ENCODE measurements around the gene CLEC17A.
A peak's percentile ranks its signal among the peaks of the same experiment; 100 is the strongest.
"Not testable (repeated sequence)": the region's sequence is repeated elsewhere in the genome, so short reads cannot be mapped to it uniquely, and the experiment has no call there.

CLEC17A gene

DNA sequence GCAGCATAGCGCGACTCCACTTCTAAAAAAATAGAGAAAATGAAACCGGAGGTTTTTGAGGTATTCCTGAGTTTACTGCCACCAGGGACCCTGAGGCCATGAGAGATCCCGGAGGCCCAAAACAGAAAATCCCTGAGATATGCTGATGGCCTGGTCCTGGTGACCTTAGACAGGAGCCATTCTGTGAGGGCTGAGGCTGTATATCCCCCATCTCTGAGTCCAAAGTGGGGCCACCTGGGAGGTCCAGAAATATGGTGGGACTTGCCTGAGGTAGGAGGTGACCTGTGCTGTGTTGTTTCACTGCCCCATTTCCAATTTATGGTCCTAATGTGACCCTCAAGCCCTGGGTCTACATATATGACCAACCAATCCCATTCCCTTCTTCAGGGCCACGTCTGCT, 1.5 kb downstream of the CLEC17A start:
- DNase-seq = not testable (repeated sequence)

DNA sequence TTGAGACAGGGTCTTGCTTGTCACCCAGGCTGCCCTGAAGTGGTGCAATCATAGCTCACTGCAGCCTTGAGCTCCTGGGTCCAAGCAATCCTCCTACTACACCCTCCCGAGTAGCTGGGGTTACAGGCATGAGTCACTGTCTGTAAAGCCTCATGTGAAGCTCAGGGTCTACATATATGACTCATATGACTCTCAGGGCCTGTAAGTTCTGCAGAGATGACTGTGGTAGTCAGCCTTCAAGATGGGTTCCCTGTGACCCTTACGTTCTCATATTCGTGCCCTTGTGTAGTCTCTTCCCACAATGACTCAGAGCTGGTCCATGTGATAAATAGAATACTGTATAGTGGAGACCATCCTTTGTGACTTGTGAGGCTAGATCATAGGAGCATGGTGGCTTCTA, 2.3 kb downstream of the CLEC17A start:
- peak in 1 of 2 donors; percentile 42 for DNase-seq

DNA sequence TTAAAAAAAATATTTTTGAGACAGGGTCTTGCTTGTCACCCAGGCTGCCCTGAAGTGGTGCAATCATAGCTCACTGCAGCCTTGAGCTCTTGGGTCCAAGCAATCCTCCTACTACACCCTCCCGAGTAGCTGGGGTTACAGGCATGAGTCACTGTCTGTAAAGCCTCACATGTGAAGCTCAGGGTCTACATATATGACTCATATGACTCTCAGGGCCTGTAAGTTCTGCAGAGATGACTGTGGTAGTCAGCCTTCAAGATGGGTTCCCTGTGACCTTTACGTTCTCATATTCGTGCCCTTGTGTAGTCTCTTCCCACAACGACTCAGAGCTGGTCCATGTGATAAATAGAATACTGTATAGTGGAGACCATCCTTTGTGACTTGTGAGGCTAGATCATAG, 6.5 kb downstream of the CLEC17A start:
- DNase-seq = not testable (repeated sequence)

DNA sequence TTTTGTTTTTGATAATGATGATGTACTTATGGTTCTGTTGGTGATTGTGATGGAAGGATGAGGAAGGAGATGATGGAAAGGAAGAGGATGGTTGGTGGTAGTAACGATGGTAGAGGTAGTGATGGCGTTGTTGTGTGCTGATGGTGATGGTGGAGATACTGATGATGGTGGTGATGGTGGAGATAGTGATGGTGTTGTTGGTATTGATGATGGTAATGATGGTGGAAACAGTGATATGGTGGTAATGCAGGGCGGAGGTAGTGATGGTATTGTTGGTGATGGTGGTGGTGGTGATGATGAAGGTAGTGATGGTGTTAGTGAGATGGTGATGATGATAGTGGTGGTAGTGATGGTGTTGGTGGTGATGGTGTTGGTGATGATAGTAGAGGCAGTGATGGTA, 12.7 kb downstream of the CLEC17A start:
- no peak for DNase-seq

DNA sequence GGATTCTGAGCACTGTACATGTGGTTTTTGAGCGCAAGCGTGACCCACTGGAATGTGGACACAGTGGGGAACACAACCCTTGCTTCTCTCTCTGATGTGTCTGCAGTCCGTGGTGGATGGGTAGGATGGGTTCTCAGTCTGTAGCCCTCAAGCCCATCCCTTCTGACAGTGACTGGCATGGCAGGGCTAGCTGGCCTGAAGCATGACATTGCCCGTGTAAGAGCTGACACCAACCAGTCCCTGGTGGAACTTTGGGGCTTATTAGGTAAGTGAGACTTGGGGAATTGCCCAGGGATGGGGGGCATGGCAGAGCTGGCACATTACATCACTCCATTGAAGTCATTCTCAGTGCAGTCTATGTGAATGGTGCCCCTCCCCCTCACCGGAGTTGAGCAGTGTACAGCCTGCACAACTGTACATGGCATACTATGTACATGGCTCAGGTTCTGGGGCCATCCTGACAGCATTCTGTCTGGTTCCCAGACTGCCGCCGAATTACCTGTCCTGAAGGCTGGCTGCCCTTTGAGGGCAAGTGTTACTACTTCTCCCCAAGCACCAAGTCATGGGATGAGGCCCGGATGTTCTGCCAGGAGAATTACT, 16.8 kb downstream of the CLEC17A start:
- no peak for DNase-seq

DNA sequence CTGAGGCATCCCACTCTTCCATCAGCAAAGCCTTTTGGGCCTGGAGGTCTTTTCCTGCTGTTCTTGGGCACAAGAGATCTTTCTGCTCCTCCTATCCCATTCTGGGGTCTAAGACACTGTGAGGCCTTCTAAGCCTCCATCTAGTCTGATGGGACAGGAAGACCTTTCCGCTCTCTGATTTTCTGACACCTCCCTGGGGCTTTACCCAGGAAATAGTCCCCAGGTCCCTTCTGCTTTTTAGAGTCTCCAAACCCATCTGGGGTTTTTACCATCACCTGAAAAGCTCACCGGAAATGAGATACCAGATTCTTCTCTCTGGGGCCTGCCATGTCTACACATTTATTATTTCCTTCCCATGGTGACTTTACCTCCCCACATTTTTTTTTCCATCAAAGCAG, 21.1 kb downstream of the CLEC17A start:
- peak in 1 of 2 donors; percentile 45 for DNase-seq

DNA sequence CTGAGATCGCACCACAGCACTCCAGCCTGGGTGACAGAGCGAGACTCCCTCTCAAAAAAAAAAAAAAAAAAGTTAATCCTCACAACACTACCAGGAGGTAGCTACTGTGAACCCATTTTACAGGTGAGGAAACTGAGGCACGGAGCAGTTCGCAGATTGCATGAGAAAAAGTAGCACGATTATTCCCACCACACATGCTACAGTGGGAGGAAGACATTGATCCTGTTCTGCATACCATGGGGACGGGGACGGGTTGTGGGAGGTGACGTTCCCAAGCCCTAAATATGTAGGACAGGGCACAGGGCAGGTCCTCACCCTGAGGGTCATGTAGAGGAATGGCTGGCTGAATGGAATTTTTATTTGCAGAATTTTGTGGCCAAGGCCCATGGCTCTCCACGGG, 23.7 kb downstream of the CLEC17A start:
- no peak for DNase-seq

DNA sequence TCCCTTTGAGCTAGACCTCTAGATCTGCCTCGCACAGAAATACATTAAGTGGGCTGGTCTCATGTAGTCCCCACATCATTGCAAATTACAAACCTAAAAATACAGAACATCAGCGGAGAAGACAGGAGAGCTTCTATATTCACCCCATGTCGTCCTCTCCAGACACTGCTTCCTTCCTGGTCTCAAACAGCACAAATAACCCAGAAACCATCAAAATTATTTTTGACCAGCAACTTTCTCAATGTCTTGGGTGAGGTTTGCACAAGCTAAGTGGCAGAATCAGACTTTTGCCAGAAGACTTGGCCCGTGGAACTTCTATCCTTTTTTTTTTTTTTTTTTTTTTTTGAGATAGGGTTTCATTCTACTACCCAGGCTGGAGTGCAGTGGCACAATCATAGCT, 28.2 kb downstream of the CLEC17A start:
- no peak for DNase-seq

DNA sequence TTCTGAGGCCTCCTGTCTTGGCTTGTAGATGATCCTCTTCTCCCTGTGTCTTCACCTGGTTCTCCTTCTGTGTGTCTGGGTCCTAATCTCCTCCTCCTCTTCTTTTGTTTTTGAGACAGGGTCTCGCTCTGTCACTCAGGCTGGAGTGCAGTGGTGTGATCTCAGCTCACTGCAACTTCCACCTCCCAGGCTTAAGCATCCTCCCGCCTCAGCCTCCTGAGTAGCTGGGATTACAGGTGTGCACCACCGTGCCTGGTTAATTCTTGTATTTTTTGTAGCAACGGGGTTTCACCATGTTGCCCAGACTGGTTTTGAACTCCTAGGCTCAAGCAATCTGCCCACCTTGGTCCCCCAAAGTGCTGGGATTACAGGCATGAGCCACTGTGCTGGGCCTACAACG, 29.4 kb downstream of the CLEC17A start:
- DNase-seq = not testable (repeated sequence)

DNA sequence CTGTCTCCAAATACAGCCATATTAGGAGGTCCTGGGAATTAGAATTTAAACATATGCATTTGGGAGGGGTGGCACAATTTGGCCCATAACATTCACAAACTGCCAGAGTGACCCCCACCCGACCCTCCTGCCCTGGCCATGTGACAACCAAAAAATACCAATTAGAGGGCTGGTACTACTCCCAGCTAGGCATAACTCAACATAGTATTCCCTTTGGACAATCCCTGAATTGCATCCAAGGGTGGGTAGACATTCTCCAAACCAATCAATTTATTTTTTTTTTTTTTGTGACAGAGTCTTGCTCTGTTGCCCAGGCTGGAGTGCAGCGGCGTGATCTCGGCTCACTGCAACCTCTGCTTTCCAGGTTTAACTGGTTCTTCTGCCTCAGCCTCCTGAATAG, 29.8 kb downstream of the CLEC17A start:
- no peak for DNase-seq

DNA sequence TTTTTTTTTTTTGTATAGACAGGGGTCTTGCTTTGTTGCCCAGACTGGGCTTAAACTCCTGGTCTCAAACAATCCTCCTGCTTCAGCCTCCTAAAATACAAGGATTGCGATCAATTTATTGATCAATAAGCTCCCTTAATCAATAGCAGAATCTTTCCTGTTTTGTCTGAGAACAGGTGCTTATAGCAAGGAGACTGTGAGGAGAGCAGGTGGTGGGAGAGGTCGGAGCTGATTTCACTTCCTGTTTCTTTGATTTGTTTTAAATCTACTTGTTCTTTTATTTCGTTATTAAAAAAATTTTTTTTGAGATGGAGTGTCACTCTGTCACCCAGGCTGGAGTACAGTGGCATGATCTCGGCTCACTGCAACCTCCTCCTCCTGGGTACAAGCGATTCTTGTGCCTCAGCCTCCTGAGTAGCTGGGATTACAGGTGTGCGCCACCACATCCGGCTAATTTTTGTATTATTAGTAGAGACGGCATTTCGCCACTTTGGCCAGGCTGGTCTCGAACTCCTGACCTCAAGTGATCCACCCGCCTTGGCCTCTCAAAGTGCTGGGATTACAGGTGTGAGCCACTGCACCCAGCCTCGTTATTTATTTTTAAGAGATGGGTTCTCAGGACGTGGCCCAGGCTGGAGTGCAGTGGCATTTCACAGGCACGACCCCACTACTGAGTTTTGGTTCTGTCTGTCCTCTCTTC, 30.7 kb downstream of the CLEC17A start:
- peak in 1 of 2 donors; percentile 20 for DNase-seq

DNA sequence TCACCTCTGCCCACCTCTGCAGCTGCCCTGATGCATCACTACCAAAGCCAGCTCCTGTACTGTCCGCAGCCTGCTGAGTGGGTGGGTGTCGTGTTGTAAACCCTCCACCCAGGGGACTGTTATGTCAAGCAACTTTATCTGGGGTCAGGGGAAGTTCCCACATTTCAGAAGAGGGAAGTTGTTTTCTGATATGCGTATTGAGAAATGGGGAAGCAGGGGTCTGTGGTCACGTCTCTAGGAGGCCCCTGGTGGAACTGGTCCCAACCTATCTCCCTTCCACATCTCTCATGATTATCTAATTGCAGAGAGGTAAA, 31.2 kb downstream of the CLEC17A start:
- peak; percentile 19 to 67 for DNase-seq

DNA sequence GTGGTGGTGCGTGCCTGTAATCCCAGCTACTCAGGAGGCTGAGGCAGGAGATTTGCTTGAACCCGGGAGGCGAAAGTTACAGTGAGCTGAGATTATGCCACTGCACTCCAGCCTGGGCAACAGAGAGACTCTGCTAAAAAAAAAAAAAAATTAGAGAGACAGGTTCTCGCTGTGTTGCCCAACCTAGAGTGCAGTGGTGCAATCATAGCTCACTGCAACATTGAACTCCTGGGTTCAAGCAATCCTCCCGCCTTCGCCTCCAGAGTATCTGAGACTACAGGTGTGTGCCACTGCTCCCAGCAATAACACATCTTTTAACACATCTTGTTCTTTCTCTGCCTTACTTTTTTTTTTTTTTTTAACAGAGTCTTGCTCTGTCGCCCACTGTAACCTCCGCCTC, 32.7 kb downstream of the CLEC17A start:
- DNase-seq = no peak

DNA sequence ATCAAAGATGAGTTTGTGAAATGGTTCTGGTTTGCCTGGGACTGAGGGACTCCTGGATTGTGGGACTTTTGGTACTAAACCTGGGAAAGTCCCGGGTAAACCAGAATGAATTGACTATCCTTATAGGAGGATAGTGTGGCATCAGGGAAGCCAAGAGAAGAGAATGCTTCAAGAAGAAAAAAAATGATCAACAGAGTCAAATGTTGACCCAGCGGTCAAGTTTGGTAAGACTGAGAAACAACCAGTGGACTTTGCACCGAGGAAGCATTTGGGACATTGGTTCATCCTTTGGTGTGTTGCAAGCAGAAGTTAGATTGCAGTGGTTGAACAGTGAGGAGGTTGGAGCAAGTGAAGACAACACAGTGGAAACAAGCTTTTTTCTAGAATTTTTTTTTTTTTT, 33.5 kb downstream of the CLEC17A start:
- DNase-seq = peak in 1 of 2 donors; percentile 13

DNA sequence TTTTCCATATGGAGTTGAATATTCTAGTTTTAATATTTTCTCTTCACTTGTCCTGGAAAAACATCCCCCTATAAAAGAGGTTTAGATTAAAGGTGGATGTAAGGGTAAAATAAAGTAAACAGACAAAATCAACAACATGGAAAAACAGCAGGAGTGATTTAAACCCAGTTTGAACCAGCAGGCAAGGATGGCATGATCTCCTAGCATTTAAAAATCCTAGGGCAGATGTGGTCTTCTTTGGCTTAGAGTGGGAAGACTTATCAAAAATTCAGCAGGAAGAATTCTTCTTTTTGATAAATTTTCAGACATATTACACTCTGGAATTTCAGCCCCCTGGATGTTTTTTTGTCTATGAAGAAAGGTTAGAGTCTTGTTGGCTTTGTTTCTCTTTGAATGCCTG, 36.5 kb downstream of the CLEC17A start:
- DNase-seq = no peak

DNA sequence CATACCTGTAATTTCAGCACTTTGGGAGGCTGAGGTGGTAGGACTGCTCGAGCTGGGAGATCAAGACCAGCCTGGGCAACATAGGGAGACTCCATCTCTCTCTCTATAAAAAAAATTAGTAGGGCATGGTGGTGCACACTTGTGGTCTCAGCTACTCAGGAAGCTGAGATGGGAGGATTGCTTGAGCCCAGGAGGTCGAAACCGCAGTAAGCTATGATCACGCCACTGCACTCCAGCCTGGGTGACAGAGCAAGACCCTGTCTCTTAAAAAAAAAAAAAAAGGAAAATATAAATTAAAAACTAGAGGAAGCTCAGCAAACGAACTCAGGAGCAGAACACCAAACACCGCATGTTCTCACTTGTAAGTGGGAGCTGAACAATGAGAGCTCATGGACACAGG, 41.6 kb downstream of the CLEC17A start:
- DNase-seq = not testable (repeated sequence)

DNA sequence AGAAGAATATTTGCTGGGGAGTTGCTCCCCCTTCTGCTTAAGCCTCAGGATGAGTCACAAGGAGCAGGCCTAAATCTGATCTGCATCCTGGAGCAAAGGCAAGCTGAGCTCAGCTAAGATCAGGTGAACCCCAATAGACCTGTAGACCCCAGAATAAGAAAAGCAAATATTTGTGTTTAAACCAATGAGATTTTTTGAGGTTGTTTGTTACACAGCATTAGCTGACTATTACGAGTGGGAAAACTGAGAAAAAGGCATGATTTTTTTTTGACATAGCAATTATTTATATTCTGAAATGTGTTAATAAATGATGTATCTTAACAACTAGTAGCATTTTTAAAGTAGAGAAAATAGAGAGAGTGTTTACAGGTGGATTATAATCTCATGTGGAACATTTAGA, 46.7 kb downstream of the CLEC17A start:
- no peak for DNase-seq

DNA sequence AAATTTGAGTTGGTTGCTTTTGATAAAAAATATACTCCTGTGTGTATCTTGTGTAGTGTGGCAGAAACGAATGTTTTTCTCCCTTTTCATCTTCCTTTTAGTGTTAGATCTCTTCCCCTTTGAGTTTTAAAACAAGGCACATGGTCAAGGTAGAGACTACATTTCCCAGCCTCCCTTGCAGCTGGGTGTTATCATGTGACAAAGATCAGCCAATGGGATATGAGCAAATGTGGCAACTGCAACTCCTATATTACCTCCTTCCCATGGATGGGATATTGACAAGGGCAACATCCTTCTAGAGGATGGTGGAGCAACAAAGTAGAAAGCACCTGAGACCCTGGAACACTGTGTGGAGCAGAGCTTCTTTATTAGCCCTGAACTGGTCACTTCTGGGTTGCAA, 49.4 kb downstream of the CLEC17A start:
- DNase-seq = peak; percentile 30 to 32

DNA sequence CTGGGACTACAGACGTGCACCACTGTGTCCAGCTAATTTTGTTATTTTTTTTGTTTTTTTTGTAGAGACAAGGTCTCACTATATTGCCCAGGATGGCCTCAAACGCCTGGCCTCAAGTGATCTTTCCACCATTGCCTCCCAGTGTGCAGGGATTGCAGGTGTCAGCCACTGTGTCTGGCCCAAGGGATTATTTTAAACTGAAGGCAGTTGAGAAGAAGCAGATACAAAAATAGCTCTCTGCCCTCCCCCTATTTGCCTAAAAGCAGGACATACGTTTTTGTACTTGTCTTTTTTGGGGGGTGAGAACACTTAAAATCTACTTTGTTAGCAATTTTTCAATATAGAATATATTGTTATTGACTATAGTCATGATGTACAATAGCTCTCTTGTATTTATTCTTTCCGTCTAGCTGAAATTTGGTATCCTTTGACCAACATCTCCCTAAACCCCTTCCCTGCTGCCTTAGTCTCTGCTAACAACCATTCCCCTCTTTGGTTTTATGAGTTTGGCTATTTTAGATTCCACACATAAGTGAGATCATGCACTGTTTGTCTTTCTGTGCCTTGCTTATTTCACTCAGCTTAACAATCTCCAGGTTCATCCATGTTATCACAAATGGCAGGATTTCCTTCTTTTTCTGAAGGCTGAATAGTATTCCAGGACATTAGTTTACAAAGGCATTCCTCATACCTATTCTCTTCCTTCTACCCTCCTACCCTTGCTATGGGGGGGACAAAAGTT, 56.8 kb downstream of the CLEC17A start:
- DNase-seq = no peak

DNA sequence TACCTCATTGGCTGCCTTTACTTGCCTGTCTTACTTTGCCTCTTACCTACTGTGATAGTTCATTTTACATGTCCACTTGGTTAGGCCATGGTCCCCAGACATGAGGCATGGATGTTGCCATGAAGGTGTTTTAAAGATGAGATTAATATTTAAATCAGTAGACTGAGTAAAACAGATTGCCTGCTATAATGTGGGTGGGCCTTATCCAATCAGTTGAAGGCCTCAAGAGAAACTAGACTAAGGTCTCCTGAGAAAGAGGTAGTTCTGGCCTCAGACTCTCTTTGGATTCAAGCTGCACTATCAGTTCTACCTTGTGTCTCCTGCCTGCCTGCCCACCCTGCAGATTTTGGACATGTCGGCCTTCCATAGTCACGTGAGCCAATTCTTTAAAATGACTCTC, 65.6 kb downstream of the CLEC17A start:
- DNase-seq = no peak

DNA sequence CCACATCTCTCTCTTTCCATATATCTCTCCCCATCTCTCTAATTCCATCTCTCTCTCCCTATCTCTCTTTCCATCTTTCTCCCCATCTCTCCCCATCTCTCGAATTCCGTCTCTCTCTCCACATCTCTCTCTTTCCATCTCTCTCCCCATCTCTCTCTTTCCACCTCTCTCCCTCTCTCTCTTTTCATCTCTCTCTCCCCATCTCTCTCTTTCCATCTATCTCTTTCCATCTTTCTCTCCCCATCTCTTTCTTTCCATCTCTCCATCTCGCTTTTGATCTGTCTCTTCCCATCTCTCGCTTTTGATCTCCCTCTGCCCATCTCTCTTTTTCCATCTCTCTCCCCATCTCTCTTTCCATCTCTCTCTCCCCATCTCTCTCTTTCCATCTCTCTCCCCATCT, 66.1 kb downstream of the CLEC17A start:
- DNase-seq = no peak

DNA sequence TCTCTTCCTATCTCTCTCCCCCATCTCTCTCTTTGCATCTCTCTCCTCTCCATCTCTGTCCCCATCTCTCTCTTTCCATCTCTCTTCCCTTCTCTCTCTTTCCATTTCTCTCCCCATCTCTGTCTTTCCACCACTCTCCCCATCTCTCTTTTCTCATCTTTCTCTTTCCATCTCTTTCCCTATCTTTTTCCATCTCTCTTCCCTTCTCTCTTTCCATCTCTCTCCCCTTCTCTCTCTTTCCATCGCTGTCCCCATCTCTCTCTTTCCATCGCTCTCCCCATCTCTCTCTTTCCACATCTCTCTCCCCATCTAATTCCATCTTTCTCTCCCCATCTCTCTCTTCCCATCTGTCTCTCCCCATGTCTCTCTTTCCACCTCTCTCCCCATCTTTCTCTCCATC, 67.3 kb downstream of the CLEC17A start:
- DNase-seq = no peak

DNA sequence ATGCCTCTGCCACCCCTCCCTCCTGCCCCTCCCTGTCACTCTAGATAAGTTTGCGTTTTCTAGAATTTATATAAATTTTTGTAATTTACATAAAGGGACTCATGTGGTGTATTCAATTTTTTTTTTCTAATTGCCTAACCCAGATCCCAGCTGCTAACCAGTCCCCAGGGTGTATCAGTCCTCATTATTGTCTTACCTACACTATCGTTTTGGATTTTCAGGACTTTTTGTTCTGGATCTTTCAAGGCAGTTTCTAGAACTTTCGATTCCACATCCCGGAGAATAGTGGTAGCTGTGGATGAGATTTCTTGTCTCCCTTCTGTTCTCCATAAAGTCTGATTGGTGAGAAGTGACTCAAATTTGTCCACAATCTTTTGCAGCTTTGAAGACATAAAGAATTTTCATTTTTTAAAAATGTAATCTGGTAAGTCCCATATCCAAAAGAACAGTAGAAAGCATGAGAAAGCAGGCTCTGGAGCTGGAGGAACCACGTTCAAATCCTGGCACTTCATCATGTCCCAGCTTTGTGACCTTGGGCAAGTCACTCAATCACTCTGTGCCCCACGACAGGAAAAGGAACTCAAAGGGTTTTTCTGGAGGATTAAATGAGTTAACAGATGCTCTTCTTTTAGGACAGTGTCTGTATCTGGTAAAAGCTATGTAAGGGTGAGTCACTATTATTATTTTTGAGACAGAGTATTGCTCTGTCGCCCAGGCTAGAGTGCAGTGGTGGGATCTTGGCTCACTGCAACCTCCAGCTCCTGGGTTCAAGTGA, 72.1 kb downstream of the CLEC17A start:
- no peak for DNase-seq

DNA sequence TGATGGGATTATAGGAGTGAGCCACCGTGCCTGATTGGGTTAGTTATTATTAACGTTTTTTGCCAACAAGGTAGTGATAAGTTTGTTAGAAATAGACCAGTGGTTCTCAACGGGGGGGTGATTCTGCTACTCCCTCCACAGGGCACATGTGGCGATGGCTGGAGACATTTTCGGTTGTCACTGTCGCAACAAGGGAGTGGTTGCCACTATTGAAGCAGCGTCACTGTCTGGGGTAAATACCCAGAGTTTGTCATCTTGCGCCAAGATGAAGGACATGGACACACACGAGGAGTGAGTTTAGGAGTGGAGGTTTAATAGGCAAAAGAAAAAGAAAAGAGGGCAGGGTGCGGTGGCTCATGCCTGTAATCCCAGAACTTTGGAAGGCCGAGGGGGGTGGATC, 72.8 kb downstream of the CLEC17A start:
- no peak for DNase-seq
